Measurements from ENCODE around the gene NUCB2.
A peak's percentile ranks its signal among the peaks of the same experiment; 100 is the strongest.

Gene NUCB2

GRCh38 chr11:17272801-17273200 lies 3.7 kb upstream of the NUCB2 start:
- no peak for DNase-seq

- DNase-seq: no peak
These were observed 3.3 kb upstream of the NUCB2 start for GRCh38 chr11:17273211-17273610.

- DNase-seq: no peak
These were observed 2.8 kb upstream of the NUCB2 start for GRCh38 chr11:17273668-17274282.

- DNase-seq: no peak
These were observed 921 bp upstream of the NUCB2 start for GRCh38 chr11:17275400-17276235.

GRCh38 chr11:17277024-17277584 lies 565 bp downstream of the NUCB2 start:
- DNase-seq: peak; percentile 53

- no peak for DNase-seq
These were observed 4.1 kb downstream of the NUCB2 start for GRCh38 chr11:17280494-17281127.

GRCh38 chr11:17286332-17286731 lies 9.8 kb downstream of the NUCB2 start:
- DNase-seq: no peak

GRCh38 chr11:17287058-17287457 lies 10.5 kb downstream of the NUCB2 start:
- DNase-seq: no peak

- no peak for DNase-seq
These were observed 15.2 kb downstream of the NUCB2 start for GRCh38 chr11:17291710-17292109.

GRCh38 chr11:17293311-17293710 lies 16.8 kb downstream of the NUCB2 start:
- DNase-seq: no peak

GRCh38 chr11:17294033-17294432 lies 17.5 kb downstream of the NUCB2 start:
- DNase-seq: no peak

GRCh38 chr11:17296852-17297559 lies 20.5 kb downstream of the NUCB2 start:
- DNase-seq: peak; percentile 23

- peak; percentile 3 for DNase-seq
These were observed 21.8 kb downstream of the NUCB2 start for GRCh38 chr11:17298302-17298701.

- DNase-seq: no peak
These were observed 23.8 kb downstream of the NUCB2 start for GRCh38 chr11:17300372-17300771.

- DNase-seq: no peak
These were observed 37.1 kb downstream of the NUCB2 start for GRCh38 chr11:17313349-17314231.

- DNase-seq: peak; percentile 79
These were observed 37.7 kb downstream of the NUCB2 start for GRCh38 chr11:17314232-17314547.

GRCh38 chr11:17314904-17315426 lies 38.4 kb downstream of the NUCB2 start:
- no peak for DNase-seq

GRCh38 chr11:17328871-17329494 lies 52.4 kb downstream of the NUCB2 start:
- no peak for DNase-seq

GRCh38 chr11:17331669-17332068 lies 55.1 kb downstream of the NUCB2 start:
- no peak for DNase-seq

GRCh38 chr11:17333799-17334586 lies 57.5 kb downstream of the NUCB2 start:
- DNase-seq: no peak

- no peak for DNase-seq
These were observed 66.7 kb downstream of the NUCB2 start for GRCh38 chr11:17343257-17343656.
